Hepatocyte (in vitro differentiated cells): ENCODE data around the gene S1PR3.

Experiments used
- CTCF ChIP-seq: fragments of 200-600 bp; sonication (generic); IDR thresholded peaks from 2 replicates; pipeline ENCODE4 v1.5.1; 2016; ENCODE audit warnings: antibody characterized with exemption, mild to moderate bottlenecking; ENCODE audit not compliant: poor library complexity
- EZH2 ChIP-seq: fragments of 200-600 bp; sonication (generic); IDR thresholded peaks from 2 replicates; pipeline ENCODE4 v1.6.1; 2016; ENCODE audit warnings: antibody characterized with exemption, mild to moderate bottlenecking, borderline replicate concordance
- EZH2phosphoT487 ChIP-seq: fragments of 200-600 bp; sonication (generic); IDR thresholded peaks from one replicate; pipeline ENCODE4 v1.6.1; 2018; ENCODE audit warnings: antibody characterized with exemption, mild to moderate bottlenecking, low read depth, moderate library complexity; ENCODE audit not compliant: unreplicated experiment, severe bottlenecking

DNA sequence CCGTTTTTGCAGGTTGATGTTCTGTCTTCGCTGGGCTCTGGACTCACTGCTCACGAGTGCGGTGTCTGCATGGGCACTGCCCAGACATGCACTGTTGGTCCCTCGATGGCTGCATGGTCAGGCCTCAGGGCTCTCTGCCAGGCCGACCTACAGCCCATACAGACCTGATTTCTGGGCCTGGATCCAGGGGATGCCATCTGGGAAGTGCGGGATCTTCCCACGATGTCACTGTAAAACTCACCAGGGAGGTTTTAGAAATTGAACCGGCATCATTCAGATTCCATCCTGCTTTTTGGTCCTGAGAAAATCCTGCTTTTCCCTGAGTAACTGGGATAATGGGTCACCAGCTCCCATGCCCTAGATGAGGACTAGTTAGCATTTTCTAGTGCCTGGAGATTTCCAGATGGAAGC lies 9.1 kb downstream of the S1PR3 start:
- TF ChIP-seq CTCF = no peak
- no peak for TF ChIP-seq EZH2
- TF ChIP-seq EZH2phosphoT487 = no peak
